NCI-H1092 treated with DMSO at 0.1 percent for 48 hours (cell line): Measurements from ENCODE around the gene PDHX.
A peak's percentile ranks its signal among the peaks of the same experiment; 100 is the strongest.

Experiments
- DNase-seq: peaks from one replicate; lab custom pipeline; 2025; lab: John Stamatoyannopoulos, UW

PDHX gene

DNA sequence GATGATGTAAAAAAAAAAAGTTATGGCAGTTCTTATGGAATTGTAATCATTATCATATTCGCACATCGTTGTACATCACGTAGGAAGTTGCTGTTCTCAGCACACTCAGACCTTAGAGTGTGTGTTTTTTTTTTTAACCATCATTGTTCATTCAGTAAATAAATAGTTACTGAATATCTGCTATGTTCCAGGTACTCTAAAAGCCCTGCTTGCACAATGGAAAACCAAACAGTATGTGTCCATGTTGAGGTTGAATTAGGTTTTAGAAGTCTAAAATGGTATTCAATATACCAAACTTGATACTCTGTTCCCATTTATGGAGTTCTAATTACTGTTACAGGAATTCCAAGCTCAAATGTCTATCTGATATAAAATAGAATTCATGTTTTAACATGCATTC is 41.2 kb downstream of the PDHX start:
- DNase-seq: no peak

DNA sequence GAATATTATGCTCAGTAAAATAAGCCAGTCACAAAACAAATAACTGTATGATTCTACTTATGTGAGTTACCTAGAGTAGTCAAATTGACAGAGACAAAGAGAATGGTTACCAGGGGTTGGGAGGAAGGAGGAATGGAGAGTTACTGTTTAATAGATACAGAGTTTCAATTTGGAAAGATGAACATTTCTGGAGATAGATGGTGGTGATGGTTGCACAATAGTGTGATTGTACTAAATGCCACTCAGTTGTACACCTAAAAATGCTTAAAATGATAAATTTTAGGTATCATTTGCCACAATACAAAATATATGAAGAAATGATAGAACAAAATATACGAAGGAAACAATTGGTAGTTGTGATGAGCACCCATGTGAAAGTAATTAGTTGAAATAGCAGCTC is 43.4 kb downstream of the PDHX start:
- DNase-seq: no peak

GRCh38 chr11:34960277-34960676 is 43.9 kb downstream of the PDHX start:
- DNase-seq: peak; percentile 80

GRCh38 chr11:34962034-34962433 is 45.6 kb downstream of the PDHX start:
- no peak for DNase-seq

DNA sequence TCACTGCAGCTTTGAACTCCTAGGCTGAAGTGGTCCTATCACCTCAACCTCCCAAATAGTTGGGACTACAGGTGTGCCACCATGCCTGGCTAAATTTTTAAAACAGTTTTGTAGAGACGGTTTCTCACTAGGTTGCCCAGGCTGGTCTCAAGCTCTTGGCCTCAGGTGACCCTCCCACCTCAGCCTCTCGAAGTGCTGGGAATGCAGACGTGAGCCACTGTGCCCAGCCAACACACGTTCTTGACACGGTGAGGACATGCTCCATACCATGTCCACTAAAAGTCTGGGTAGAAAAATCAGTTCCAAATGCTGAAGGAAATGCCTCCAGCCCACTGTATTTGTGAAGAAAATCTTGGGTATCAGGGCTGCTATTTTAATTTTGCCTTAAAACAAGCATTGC is 46.9 kb downstream of the PDHX start:
- no peak for DNase-seq

- DNase-seq: no peak
These were observed 48.4 kb downstream of the PDHX start for GRCh38 chr11:34964610-34965331.

DNA sequence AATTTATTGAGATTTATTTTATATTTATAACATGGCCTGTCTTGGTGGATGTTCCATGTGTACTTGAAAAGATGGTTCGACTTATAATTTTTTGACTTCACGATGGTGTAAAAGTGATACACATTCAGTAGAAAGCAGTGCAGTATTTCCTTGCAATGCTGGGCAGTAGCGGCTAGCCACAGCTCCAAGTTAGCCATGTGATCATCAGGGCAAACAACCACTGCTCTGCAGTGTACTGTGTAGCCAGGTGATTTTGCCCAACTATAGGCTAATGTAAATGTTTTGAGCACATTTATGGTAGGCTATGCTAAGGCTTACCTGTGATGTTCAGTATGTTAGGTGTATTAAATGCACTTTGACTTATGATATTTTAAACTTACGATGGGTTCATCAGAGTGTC is 52.4 kb downstream of the PDHX start:
- no peak for DNase-seq

- DNase-seq: no peak
These were observed 53.6 kb downstream of the PDHX start for GRCh38 chr11:34970033-34970432.

GRCh38 chr11:34970480-34970879 is 54.1 kb downstream of the PDHX start:
- DNase-seq: no peak

GRCh38 chr11:34971928-34972327 is 55.5 kb downstream of the PDHX start:
- no peak for DNase-seq

GRCh38 chr11:34972366-34972765 is 55.9 kb downstream of the PDHX start:
- DNase-seq: no peak

DNA sequence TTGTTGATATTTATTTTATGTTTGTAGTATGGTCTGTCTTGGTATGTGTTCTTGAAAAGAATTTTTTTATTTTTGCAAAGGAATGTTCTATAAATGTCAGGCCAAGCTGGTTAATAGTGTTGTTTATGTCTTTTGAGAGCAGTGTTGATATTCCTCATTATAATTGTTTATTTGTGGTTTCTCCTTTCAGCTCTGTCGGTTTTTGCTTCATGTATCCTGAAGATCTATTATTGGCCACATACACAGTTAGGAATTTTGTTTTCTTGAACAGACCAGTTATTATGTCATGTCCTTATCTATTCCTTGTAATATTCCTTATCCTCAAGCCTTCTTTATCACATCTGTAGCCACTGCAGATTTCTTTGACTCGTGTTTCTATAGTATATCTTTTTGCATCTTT is 56.5 kb downstream of the PDHX start:
- DNase-seq: no peak

DNA sequence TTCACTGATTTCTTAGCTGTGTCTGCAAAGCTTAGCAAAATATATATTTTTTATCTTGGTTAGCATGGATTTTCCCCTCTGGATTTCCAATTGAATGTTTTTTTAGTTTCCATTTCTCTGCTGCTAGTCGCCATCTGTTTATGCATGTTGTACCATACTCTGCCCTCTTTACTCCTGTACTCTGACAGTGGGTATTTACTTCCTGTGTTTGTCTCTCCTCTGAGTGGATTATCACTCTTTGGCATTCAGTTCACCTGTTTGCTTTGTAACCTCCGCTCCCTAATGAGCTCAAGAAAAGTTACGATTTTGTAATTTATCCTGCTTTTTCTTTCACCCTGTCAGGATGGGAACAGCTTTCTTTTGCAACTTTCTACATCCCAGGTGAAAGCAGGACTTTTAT is 59.1 kb downstream of the PDHX start:
- no peak for DNase-seq

DNA sequence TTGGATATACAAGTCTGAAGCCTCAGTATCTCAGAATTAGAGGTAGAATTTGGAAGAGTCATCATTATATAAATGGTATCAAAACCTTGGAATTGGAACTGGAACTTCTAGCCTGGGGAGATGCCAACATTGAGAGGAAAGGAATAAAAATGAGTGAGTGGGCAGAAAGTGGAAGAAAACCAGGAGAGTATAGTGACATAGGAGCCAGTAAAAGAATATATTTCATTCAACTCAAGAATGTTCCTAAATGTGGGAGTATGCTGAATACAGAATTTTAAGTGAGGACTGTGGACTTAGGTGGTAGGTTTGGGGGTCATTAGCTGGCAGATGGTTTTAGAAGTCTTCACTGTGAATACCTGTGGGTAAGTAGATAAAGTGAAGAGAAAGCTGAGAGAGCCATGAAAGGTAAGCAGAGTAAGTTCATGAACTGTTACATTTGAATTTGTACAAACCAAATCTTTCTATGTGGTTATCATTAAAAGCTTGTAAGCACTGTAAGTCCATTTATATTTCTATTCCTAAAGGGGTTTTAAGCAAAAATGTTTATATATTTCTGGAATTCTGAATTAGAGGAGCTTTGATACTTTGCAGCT is 60.2 kb downstream of the PDHX start:
- DNase-seq: no peak

DNA sequence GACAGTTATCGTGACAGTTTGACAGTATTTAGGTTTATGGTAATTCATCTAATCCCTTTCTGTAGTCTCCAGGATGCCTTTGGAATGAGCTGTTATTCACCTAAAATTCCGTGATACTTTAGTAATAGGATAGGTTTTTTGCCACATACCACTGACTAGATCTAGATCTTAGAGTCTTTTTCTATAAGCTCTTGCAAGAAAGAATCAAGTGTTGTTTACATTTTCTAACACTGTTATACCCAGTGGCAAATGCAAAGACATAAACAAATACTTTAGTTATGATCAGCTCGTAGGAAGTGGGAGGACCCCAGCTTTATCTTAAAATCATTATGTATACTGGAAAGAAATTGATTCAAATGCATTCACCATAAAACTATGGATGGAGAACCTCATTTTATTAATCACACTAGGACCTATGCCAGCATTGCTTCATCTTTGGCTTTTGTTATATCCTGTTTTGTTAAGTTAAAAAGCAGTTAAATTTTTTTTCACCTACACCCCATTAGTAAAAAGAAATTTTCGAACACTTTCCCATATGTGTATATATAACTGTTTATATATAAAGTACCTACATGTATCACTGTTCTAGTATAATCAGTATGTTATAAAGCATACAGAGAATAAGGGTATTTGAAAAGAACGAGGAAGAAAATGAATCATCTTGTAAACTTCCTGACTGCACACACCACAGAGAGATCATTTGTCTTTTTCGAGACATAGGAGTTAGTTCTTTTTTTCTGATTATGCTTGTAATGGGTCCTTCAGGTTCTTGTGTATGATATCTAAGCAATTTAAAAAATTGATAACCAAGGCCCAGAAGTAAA is 60.9 kb downstream of the PDHX start:
- DNase-seq: no peak

DNA sequence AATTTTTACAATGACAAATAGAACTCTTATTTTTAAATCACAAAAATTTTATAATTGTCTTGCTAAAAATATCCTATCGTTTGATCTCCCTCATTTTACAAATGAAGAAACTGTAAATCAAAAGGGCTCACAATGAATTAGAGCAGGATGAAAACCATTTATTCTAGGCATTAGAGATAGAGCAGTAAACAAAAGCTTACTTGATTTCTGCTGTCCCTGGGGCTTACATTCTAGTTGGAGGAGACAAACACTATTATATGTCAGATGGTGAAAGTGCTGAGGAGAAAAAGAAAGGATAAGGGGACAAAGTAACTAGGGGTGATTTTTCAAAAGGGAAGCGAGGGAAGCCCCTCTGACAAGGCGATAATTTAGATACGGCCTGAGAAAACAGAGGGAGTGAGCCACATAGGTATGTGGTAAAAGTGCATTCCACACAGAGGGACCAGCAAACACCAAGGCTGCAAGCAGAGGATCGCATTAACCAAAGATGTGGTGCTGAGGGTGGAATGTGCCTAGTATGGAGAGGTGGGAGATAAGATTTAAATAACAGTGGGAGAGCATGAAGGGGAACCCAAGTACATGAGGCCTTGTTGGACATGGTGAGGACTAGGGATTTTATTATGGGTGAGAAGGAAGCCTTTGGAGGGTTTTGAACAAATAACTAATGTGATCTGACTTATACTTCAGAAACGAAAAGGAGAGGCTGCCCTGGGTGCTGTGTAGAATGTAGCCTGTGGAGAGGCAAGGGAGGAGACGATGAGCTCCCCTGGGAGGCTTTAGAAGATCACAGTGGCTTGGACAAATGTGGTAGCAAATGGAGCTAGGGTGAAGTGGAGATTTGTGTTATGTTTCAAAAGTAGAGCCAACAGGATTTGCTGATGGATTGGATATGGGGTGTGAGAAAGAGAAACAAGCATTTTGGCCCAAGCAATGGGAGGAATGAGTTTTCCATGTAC is 62.1 kb downstream of the PDHX start:
- no peak for DNase-seq

- no peak for DNase-seq
These were observed 68.1 kb downstream of the PDHX start for GRCh38 chr11:34984514-34984913.

GRCh38 chr11:34986883-34987520 is 70.6 kb downstream of the PDHX start:
- DNase-seq: no peak

DNA sequence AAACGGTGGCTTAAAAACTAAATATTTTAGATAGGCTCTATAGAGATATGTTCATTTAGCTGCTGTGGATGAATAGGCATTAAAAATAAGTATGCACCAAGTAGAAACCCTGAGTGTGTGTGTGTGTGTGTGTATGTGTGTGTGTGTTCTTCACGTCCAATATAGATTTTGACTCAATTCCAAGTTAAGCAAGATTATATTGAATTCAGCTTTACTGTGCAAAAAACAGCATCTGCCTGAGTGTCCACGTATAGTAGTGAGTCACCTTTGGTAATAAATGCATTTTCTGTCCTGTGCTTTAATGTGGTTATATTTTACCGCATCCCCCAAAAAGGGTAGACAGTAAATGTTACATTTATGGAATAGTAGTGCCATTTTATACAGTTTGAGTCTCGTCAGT is 71.2 kb downstream of the PDHX start:
- no peak for DNase-seq

- no peak for DNase-seq
These were observed 72.2 kb downstream of the PDHX start for GRCh38 chr11:34988294-34989255.
